Gastrocnemius medialis (tissue), 4 donors: ENCODE data around the gene RASSF8. TPM values are rescaled to one million over a fixed set of nuclear protein-coding genes. Genes with fewer than 3 reads are reported as not detected.
"Not testable (repeated sequence)": the region's sequence is repeated elsewhere in the genome, so short reads cannot be mapped to it uniquely, and the experiment has no call there.

Experiments used
- ATAC-seq, 2 donors: fragments of 150-250 bp; one replicate each; pipeline ENCODE4 v1.9.1; 2016
- DNase-seq, 2 donors: peaks; one replicate each; pipeline ENCODE4 v3.0.0-alpha.2; 2019
- H3K27ac ChIP-seq, 4 donors: fragments of 200-600 bp; sonication (generic); 1 replicate in 1 of 4; 2 replicates in 3 of 4; pipeline ENCODE4 v1.5.1; 2016 to 2018; ENCODE audit warnings: mild to moderate bottlenecking in 2 of 4, moderate library complexity in 1 of 4
- H3K27me3 ChIP-seq, 3 donors: fragments of 200-600 bp; sonication (generic) in 2 of 3; 1 replicate in 1 of 3; 2 replicates in 2 of 3; pipeline versions ENCODE4 v1.5.1 to v1.6.0; 2016 to 2019; ENCODE audit warnings: mild to moderate bottlenecking in 1 of 3, moderate library complexity in 1 of 3
- H3K36me3 ChIP-seq, 2 donors: fragments of 200-600 bp; sonication (generic) in 1 of 2; one replicate each; pipeline ENCODE4 v1.5.1; 2017 to 2018
- H3K4me1 ChIP-seq, 2 donors: fragments of 200-600 bp; sonication (generic) in 1 of 2; one replicate each; pipeline ENCODE4 v1.5.1; 2016 to 2017; ENCODE audit warnings: mild to moderate bottlenecking in 2 of 2
- H3K4me3 ChIP-seq, 4 donors: fragments of 200-600 bp; sonication (generic) in 3 of 4; 1 replicate in 1 of 4; 2 replicates in 3 of 4; pipeline ENCODE4 v1.5.1; 2016 to 2019; ENCODE audit warnings: mild to moderate bottlenecking in 2 of 4
- H3K9me3 ChIP-seq, 3 donors: fragments of 200-600 bp; sonication (generic) in 2 of 3; 1 replicate in 1 of 3; 2 replicates in 2 of 3; pipeline ENCODE4 v1.5.1; 2016 to 2019
- CTCF ChIP-seq, 5 experiments: fragments of 450-650 bp in 3 of 5; fragments of 200-600 bp in 2 of 5; sonication (generic) in 2 of 5; IDR thresholded peaks in 4 of 5; conservative IDR thresholded peaks in 1 of 5; 1 replicate in 4 of 5; 2 replicates in 1 of 5; pipeline ENCODE4 v1.5.1; 2016 to 2019; ENCODE audit warnings: antibody characterized with exemption in 5 of 5, mild to moderate bottlenecking in 3 of 5, moderate library complexity in 3 of 5
- POLR2A ChIP-seq, 2 donors: fragments of 450-650 bp; IDR thresholded peaks; one replicate each; pipeline ENCODE4 v1.6.1; 2017; ENCODE audit warnings: antibody characterized with exemption in 2 of 2, mild to moderate bottlenecking in 2 of 2, moderate library complexity in 2 of 2
- in situ Hi-C, 4 donors: fragments of 200-750 bp; cut with MboI; loops; one replicate each; pipeline versions ENCODE4 v1.15.0 to v1.8.0; 2017; ENCODE audit warnings: low sequenced_read_pairs in 4 of 4
- intact Hi-C: fragments of 100-400 bp; cut with DNase I; formaldehyde crosslinking; loops from one replicate; pipeline ENCODE4 v1.15.1; 2023; ENCODE audit warnings: low total_unique reads
- total RNA-seq, 4 donors: library from RNA; depleted of rRNA; stranded (reverse); fragments of >200 nt; gene quantifications; one replicate each; pipeline versions ENCODE4 v1.1.0 to v1.2.3, GENCODE V29; 2016

RASSF8 gene
- total RNA-seq, 4 donors from 2014 or later: 23.6 to 36.8 (median 28.0) TPM

GRCh38 chr12:26052652-26053051 lies 94.2 kb downstream of the RASSF8 start:
- ATAC-seq (no peak), DNase-seq (no peak)
- TF ChIP-seq CTCF (IDR thresholded peaks at IDR 0.05 in 4 of 5, conservative IDR thresholded peaks at IDR 0.05 in 1 of 5): no peak
- no peak for TF ChIP-seq POLR2A (IDR thresholded peaks at IDR 0.05)
- H3K4me1 ChIP-seq: peaks cover 16 to 36% of the 10 kb centered on the region in 2 donors
- H3K4me3 ChIP-seq: no peak overlapping the region
- no peak overlapping the region for H3K27ac ChIP-seq
- in situ Hi-C loops: no loop called here
- no peaks in the 10 kb centered on the region for H3K27me3 ChIP-seq
- H3K9me3 ChIP-seq: no peaks in the 10 kb centered on the region
- peaks cover 0 to 6% of the 10 kb centered on the region in 2 donors for H3K36me3 ChIP-seq
- intact Hi-C loops: no loop called here

GRCh38 chr12:26054383-26054782 lies 95.9 kb downstream of the RASSF8 start:
- Histone ChIP-seq H3K36me3 (peaks cover 0 to 6% of the 10 kb centered on the region in 2 donors), H3K4me1 (peaks cover 17 to 33% of the 10 kb centered on the region in 2 donors), H3K27me3 (no peaks in the 10 kb centered on the region), H3K27ac (no peak overlapping the region), H3K4me3 (no peak overlapping the region), H3K9me3 (no peaks in the 10 kb centered on the region)
- DNase-seq (no peak), ATAC-seq (no peak)
- intact Hi-C loops (no loop called here), in situ Hi-C loops (no loop called here)
- TF ChIP-seq CTCF (IDR thresholded peaks at IDR 0.05 in 4 of 5, conservative IDR thresholded peaks at IDR 0.05 in 1 of 5) (no peak), POLR2A (IDR thresholded peaks at IDR 0.05) (no peak)

GRCh38 chr12:26055087-26055486 lies 96.6 kb downstream of the RASSF8 start:
- TF ChIP-seq CTCF (IDR thresholded peaks at IDR 0.05 in 4 of 5, conservative IDR thresholded peaks at IDR 0.05 in 1 of 5) (no peak), POLR2A (IDR thresholded peaks at IDR 0.05) (no peak)
- peaks cover 0 to 6% of the 10 kb centered on the region in 2 donors for H3K36me3 ChIP-seq
- H3K27me3 ChIP-seq: no peaks in the 10 kb centered on the region
- in situ Hi-C loops (no loop called here), intact Hi-C loops (no loop called here)
- peak in 1 of 2 donors; percentile 42 for ATAC-seq
- H3K4me3 ChIP-seq: no peak overlapping the region
- no peaks in the 10 kb centered on the region for H3K9me3 ChIP-seq
- peaks cover 17 to 33% of the 10 kb centered on the region in 2 donors for H3K4me1 ChIP-seq
- DNase-seq: no peak
- no peak overlapping the region for H3K27ac ChIP-seq

DNA sequence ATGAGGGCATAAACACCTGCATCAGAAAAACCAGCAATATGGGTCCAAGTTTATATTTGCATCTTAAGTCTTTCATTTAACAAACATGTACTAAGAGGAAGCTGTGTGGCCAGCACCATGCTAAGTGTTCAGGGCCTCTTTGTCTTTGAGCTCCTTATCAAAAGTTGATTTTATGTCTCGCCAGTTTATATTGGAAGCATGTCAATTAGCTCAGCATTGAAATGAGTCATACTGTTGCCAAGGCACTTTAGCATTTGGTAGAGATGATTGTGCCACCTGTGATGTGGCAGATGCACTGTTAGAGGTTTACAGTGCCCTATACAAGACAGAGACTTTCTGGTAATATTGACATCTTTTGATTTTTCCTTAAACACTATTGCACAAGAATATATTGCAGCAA lies 97.9 kb downstream of the RASSF8 start:
- Histone ChIP-seq H3K27me3 (no peaks in the 10 kb centered on the region), H3K27ac (no peak overlapping the region), H3K4me3 (no peak overlapping the region), H3K36me3 (peaks cover 0 to 6% of the 10 kb centered on the region in 2 donors), H3K4me1 (peaks cover 17 to 33% of the 10 kb centered on the region in 2 donors), H3K9me3 (no peaks in the 10 kb centered on the region)
- DNase-seq (no peak), ATAC-seq (no peak)
- intact Hi-C loops: no loop called here
- TF ChIP-seq CTCF (IDR thresholded peaks at IDR 0.05 in 4 of 5, conservative IDR thresholded peaks at IDR 0.05 in 1 of 5) (no peak), POLR2A (IDR thresholded peaks at IDR 0.05) (no peak)
- in situ Hi-C loops: no loop called here

DNA sequence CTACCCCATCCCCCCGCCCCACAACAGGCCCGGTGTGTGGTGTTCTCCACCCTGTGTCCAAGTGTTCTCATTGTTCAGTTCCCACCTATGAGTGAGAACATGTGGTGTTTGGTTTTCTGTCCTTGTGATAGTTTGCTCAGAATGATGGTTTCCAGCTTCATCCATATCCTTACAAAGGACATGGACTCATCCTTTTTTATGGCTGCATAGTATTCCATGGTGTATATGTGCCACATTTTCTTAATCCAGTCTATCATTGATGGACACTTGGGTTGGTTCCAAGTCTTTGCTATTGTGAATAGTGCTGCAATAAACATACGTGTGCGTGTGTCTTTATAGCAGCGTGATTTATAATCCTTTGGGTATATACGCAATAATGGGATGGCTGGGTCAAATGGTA lies 98.8 kb downstream of the RASSF8 start:
- H3K36me3 ChIP-seq, in situ Hi-C loops, ATAC-seq, DNase-seq, H3K4me3 ChIP-seq, H3K9me3 ChIP-seq, intact Hi-C loops, H3K27me3 ChIP-seq, H3K27ac ChIP-seq: not testable (repeated sequence)
- peaks cover 26 to 39% of the 10 kb centered on the region in 2 donors for H3K4me1 ChIP-seq
